ENCODE data around the gene USP53.
"Not testable (repeated sequence)": the region's sequence is repeated elsewhere in the genome, so short reads cannot be mapped to it uniquely, and the experiment has no call there.

Gene USP53

DNA sequence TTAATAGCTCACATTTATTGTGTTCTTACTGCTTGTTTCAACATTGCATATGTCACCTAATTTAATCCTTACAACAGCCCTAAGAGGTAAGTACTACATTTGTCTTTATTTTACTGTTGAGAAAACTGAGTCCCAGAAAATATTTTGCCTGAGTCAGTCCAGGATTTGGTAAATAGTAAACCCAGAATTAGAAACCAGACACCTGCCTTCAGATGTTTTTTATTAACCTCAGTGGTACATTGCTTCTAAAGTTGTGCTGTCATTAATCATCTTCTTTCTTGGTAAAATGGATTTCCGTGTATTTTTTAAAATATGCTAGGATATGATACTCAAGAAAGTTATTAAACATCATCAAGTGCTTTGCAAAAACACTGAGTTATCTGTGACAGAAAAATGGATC, 31.4 kb downstream of the USP53 start:
- DNase-seq (ENCODE audit: low read depth): no peak
- no peak overlapping the region for H3K4me3 ChIP-seq (ENCODE audit: low read depth, low read length)
- no peak for TF ChIP-seq CTCF (IDR thresholded peaks at IDR 0.05; ENCODE audit: low read depth, low read length, missing control alignments)

DNA sequence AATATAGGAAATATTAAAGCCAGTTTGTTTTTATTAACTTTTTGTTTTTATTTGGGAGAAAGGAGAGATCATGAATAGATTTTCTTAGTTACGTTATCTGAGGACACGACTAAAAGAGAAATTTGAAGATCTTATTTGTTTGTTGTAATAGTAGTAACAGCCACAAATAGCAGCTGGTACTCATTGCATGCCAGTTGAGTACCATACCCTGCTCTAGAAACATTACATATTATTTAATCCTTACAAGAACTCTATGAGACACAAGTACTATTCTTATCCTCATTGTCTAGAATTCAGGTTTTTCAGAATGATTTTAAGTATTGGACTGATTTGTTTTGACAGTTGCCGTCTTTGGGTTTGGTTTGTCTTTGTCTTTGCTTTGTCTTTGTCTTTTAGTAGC, 31.8 kb downstream of the USP53 start:
- no peak overlapping the region for H3K4me3 ChIP-seq (ENCODE audit: low read depth, low read length)
- DNase-seq (ENCODE audit: low read depth): no peak
- TF ChIP-seq CTCF (IDR thresholded peaks at IDR 0.05; ENCODE audit: low read depth, low read length, missing control alignments): no peak

DNA sequence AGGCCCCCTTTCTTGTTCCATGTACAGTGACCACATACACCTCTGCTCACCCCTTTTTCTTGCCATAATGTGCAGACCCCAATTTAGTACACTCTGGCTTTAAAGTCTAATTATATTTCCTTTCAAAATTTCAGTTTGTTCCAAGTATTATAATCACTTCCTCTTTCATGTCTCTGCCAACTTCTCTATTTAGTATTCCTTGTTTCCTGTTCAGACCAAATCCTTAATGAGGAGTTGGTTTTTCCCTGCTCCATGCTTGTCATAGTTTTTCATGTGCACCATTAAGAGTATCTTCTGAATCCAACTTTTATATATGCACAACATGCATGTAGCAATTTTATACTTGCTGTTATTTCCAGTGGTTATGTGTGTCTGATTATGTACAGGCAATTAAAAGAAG, 32.3 kb downstream of the USP53 start:
- no peak for TF ChIP-seq CTCF (IDR thresholded peaks at IDR 0.05; ENCODE audit: low read depth, low read length, missing control alignments)
- no peak overlapping the region for H3K4me3 ChIP-seq (ENCODE audit: low read depth, low read length)
- no peak for DNase-seq (ENCODE audit: low read depth)

- no peak for TF ChIP-seq CTCF (IDR thresholded peaks at IDR 0.05; ENCODE audit: low read depth, low read length, missing control alignments)
- H3K4me3 ChIP-seq (ENCODE audit: low read depth, low read length): no peak overlapping the region
- no peak for DNase-seq (ENCODE audit: low read depth)
Observed at GRCh38 chr4:119246177-119246733, 33.7 kb downstream of the USP53 start.

GRCh38 chr4:119251037-119251436, 38.5 kb downstream of the USP53 start:
- H3K4me3 ChIP-seq (ENCODE audit: low read depth, low read length); DNase-seq (ENCODE audit: low read depth): not testable (repeated sequence)

DNA sequence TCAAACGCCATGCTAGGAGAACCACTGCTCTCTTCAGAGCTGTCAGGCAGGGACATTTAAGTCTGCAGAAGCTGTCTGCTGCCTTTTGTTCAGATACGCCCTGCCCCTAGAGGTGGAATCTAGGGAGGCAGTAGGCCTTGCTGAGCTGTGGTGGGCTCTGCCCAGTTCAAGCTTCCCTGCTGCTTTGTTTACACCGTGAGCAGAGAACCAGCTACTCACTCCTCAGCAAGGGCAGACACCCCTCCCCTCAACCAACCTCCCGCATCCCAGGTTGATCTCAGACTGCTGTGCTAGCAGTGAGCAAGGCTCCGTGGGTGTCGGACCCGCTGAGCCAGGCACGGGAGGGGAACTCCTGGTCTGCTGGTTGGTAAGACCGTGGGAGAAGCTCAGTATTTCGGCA, 42.7 kb downstream of the USP53 start:
- H3K4me3 ChIP-seq (ENCODE audit: low read depth, low read length); DNase-seq (ENCODE audit: low read depth): not testable (repeated sequence)

- no peak overlapping the region for H3K4me3 ChIP-seq (ENCODE audit: low read depth, low read length)
- no peak for DNase-seq (ENCODE audit: low read depth)
- TF ChIP-seq CTCF (IDR thresholded peaks at IDR 0.05; ENCODE audit: low read depth, low read length, missing control alignments): no peak
Observed at GRCh38 chr4:119260528-119260927, 48.0 kb downstream of the USP53 start.

DNA sequence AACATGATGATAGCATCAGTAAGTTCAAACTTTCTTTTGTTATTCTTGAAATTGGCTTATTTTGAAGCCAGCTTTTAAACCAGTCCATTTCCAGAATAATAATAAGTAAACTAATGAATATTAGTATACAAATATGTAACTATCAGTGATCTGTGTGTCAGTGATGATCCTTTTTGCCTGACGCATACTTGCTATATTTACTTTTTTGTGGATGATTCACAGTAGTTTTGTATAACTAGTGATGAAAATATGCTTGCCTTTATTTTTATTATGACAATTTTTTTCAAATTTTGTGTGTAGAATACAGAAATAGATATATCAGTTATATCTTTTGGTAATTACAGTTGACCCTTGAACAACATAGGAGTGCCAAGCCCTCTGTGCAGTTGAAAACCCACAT, 49.5 kb downstream of the USP53 start:
- no peak for TF ChIP-seq CTCF (IDR thresholded peaks at IDR 0.05; ENCODE audit: low read depth, low read length, missing control alignments)
- H3K4me3 ChIP-seq (ENCODE audit: low read depth, low read length): no peak overlapping the region
- no peak for DNase-seq (ENCODE audit: low read depth)
